Ishikawa (cell line): ENCODE data around the gene PACS1.

Experiments
- CEBPB ChIP-seq: IDR thresholded peaks from 2 replicates; pipeline ENCODE4 v1.6.1; 2012
- EP300 ChIP-seq: IDR thresholded peaks from 2 replicates; pipeline ENCODE4 v1.6.1; 2012; ENCODE audit warnings: borderline replicate concordance
- FOXM1 ChIP-seq: IDR thresholded peaks from 2 replicates; pipeline ENCODE4 v1.6.1; 2012; ENCODE audit warnings: low read depth, borderline replicate concordance
- MAX ChIP-seq: IDR thresholded peaks from 2 replicates; pipeline ENCODE4 v1.6.1; 2012
- NFIC ChIP-seq: IDR thresholded peaks from 2 replicates; pipeline ENCODE4 v1.6.1; 2012
- RAD21 ChIP-seq: IDR thresholded peaks from 2 replicates; pipeline ENCODE4 v1.6.1; 2012; ENCODE audit warnings: low read depth
- TAF1 ChIP-seq: IDR thresholded peaks from 2 replicates; pipeline ENCODE4 v1.6.1; 2012; ENCODE audit warnings: low read depth, mild to moderate bottlenecking
- TEAD4 ChIP-seq: IDR thresholded peaks from 2 replicates; pipeline ENCODE4 v1.6.1; 2012
- USF1 ChIP-seq: IDR thresholded peaks from 2 replicates; pipeline ENCODE4 v1.6.1; 2012
- YY1 ChIP-seq: IDR thresholded peaks from 2 replicates; pipeline ENCODE4 v1.6.1; 2012; ENCODE audit warnings: low read depth
- TF ChIP-seq, protein P1 (sequence below): IDR thresholded peaks from 2 replicates; pipeline ENCODE4 v1.6.1; 2012; ENCODE audit warnings: low read depth, mild to moderate bottlenecking

GRCh38 chr11:66075273-66075672, 5.2 kb downstream of the PACS1 start:
- TF ChIP-seq CEBPB = no peak
- TF ChIP-seq, protein P1, sequence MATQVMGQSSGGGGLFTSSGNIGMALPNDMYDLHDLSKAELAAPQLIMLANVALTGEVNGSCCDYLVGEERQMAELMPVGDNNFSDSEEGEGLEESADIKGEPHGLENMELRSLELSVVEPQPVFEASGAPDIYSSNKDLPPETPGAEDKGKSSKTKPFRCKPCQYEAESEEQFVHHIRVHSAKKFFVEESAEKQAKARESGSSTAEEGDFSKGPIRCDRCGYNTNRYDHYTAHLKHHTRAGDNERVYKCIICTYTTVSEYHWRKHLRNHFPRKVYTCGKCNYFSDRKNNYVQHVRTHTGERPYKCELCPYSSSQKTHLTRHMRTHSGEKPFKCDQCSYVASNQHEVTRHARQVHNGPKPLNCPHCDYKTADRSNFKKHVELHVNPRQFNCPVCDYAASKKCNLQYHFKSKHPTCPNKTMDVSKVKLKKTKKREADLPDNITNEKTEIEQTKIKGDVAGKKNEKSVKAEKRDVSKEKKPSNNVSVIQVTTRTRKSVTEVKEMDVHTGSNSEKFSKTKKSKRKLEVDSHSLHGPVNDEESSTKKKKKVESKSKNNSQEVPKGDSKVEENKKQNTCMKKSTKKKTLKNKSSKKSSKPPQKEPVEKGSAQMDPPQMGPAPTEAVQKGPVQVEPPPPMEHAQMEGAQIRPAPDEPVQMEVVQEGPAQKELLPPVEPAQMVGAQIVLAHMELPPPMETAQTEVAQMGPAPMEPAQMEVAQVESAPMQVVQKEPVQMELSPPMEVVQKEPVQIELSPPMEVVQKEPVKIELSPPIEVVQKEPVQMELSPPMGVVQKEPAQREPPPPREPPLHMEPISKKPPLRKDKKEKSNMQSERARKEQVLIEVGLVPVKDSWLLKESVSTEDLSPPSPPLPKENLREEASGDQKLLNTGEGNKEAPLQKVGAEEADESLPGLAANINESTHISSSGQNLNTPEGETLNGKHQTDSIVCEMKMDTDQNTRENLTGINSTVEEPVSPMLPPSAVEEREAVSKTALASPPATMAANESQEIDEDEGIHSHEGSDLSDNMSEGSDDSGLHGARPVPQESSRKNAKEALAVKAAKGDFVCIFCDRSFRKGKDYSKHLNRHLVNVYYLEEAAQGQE = no peak
- TF ChIP-seq MAX = no peak
- TF ChIP-seq YY1 = no peak
- no peak for TF ChIP-seq TAF1
- no peak for TF ChIP-seq TEAD4
- TF ChIP-seq EP300 = no peak
- TF ChIP-seq FOXM1 = no peak
- TF ChIP-seq RAD21 = no peak
- TF ChIP-seq NFIC = no peak
- TF ChIP-seq USF1 = no peak
